Measurements from ENCODE around the gene IFFO2. TPM values are rescaled to one million over a fixed set of nuclear protein-coding genes. Genes with fewer than 3 reads are reported as not detected.

Gene IFFO2
- total and polyA plus RNA-seq, 4 donors = 3.9 to 34.7 (median 13.5) TPM

DNA sequence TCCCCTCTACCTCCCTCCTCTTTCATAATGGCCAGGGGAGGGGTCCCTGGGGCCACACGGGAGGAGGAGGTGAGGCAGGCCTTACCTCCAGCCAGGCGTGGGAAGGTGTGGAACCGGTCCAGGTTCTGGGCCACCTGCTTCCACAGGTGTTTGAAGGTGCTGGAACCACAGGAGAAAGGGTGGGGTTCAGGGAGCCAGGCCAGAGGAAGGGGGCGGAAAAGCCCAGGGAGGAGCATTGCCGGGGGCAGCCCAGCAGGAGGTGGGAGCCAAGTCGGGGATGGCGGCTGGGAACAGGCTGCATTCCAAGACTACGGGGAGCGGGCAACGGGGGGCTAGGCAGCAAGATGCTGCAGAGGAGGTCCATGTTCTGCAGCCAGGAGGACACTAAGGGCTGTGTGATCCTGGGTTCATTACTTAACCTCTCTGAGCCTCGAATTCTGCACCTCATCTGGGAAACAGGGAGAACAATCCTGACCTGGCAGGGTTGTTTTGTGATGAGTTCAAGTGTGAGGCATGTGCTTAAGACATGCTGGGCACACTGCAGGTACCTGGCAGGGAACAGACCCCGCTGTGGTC is 77.2 kb downstream of the IFFO2 start:
- Histone ChIP-seq H3K27ac (ENCODE audit: low read depth in 1 of 2, low read length in 2 of 2) (no peak overlapping the region), H3K9me3 (ENCODE audit: control insufficient read depth, low read length) (no peaks in the 10 kb centered on the region), H3K4me1 (ENCODE audit: control insufficient read depth in 1 of 2, insufficient read depth in 2 of 2, low read length in 2 of 2) (no peaks in the 10 kb centered on the region), H3K36me3 (ENCODE audit: control insufficient read depth in 1 of 2, insufficient read depth in 2 of 2, low read length in 1 of 2) (no peaks in the 10 kb centered on the region), H3K27me3 (ENCODE audit: control insufficient read depth in 1 of 2, insufficient read depth in 2 of 2, low read length in 1 of 2) (no peaks in the 10 kb centered on the region), H3K4me3 (ENCODE audit: low read length in 2 of 2) (no peak overlapping the region)
- WGBS, 2 donors = 87 to 89% methylated on average over 12 of the region's 12 CpGs
- ATAC-seq (ENCODE audit: low FRiP score) = no peak
- no peak for DNase-seq
- intact Hi-C loops (cut with DNase I) = loop anchor here in 1 of 2 donors (5.0 kb wide), 1 partner anchor 282 kb away; no protein-coding TSS in a partner anchor

GRCh38 chr1:18878538-18879214 is 77.8 kb downstream of the IFFO2 start:
- no peaks in the 10 kb centered on the region for H3K9me3 ChIP-seq (ENCODE audit: control insufficient read depth, low read length)
- H3K27me3 ChIP-seq (ENCODE audit: control insufficient read depth in 1 of 2, insufficient read depth in 2 of 2, low read length in 1 of 2) = no peaks in the 10 kb centered on the region
- H3K36me3 ChIP-seq (ENCODE audit: control insufficient read depth in 1 of 2, insufficient read depth in 2 of 2, low read length in 1 of 2) = no peaks in the 10 kb centered on the region
- no peaks in the 10 kb centered on the region for H3K4me1 ChIP-seq (ENCODE audit: control insufficient read depth in 1 of 2, insufficient read depth in 2 of 2, low read length in 2 of 2)
- DNase-seq = no peak
- intact Hi-C loops (cut with DNase I) = loop anchor here in 1 of 2 donors (5.0 kb wide), 1 partner anchor 281 kb away; no protein-coding TSS in a partner anchor
- no peak for ATAC-seq (ENCODE audit: low FRiP score)
- H3K27ac ChIP-seq (ENCODE audit: low read depth in 1 of 2, low read length in 2 of 2) = no peak overlapping the region
- WGBS, 2 donors = 79 to 85% methylated on average over 12 of the region's 12 CpGs
- H3K4me3 ChIP-seq (ENCODE audit: low read length in 2 of 2) = no peak overlapping the region

DNA sequence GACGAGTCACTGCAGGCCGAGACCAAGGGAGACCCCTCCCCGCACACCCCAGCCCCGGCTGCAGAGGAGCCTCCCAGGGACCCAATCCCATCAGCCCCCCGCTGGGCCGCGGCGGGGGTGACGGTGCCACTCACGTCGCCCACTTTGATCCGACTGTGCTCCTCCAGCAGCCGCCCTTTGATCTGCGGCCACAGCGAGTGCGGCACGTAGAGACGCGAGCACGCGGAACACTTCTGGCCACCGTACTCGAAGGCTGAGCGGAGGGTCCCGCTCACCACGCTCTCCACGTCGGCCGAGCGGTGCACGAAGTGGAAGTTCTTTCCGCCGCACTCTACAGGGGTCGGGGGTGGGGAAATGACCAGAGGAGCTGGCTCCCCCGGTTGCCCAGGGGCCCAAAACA is 79.2 kb downstream of the IFFO2 start:
- WGBS, 2 donors = 93 to 94% methylated on average over 35 of the region's 35 CpGs
- intact Hi-C loops (cut with DNase I) = loop anchor here in 1 of 2 donors (5.0 kb wide), 1 partner anchor 280 kb away; no protein-coding TSS in a partner anchor

DNA sequence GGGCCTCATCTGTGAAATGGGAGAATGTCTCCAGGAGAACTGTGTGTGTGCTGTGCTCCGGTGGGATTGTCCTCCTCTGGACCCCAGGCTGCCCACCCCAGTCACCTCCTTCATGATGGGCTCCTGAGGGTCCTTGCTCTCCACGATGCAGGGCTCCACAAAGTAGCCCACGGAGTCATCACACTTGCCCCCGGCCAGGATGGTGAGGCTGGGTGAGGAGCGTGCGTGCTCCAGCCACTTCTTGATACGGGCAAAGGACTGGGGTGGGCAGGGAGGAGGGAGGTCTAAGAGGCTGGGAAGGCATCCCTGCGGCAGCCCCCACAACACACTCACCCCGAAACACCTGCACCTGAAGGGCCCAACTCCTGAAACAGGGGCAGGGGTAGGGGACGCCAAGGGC is 80.3 kb downstream of the IFFO2 start:
- Histone ChIP-seq H3K27me3 (ENCODE audit: control insufficient read depth in 1 of 2, insufficient read depth in 2 of 2, low read length in 1 of 2) (no peaks in the 10 kb centered on the region), H3K4me1 (ENCODE audit: control insufficient read depth in 1 of 2, insufficient read depth in 2 of 2, low read length in 2 of 2) (no peaks in the 10 kb centered on the region), H3K4me3 (ENCODE audit: low read length in 2 of 2) (no peak overlapping the region), H3K9me3 (ENCODE audit: control insufficient read depth, low read length) (no peaks in the 10 kb centered on the region), H3K27ac (ENCODE audit: low read depth in 1 of 2, low read length in 2 of 2) (no peak overlapping the region), H3K36me3 (ENCODE audit: control insufficient read depth in 1 of 2, insufficient read depth in 2 of 2, low read length in 1 of 2) (no peaks in the 10 kb centered on the region)
- DNase-seq (no peak), ATAC-seq (ENCODE audit: low FRiP score) (no peak)
- 91% methylated on average over 10 of the region's 10 CpGs for WGBS, 2 donors
- intact Hi-C loops (cut with DNase I) = loop anchor here in 1 of 2 donors (5.0 kb wide), 1 partner anchor 279 kb away; no protein-coding TSS in a partner anchor

More for the DNA sequence above, 79.2 kb downstream of the IFFO2 start:
- Histone ChIP-seq H3K4me1 (ENCODE audit: control insufficient read depth in 1 of 2, insufficient read depth in 2 of 2, low read length in 2 of 2) (no peaks in the 10 kb centered on the region), H3K36me3 (ENCODE audit: control insufficient read depth in 1 of 2, insufficient read depth in 2 of 2, low read length in 1 of 2) (no peaks in the 10 kb centered on the region), H3K27ac (ENCODE audit: low read depth in 1 of 2, low read length in 2 of 2) (no peak overlapping the region), H3K4me3 (ENCODE audit: low read length in 2 of 2) (no peak overlapping the region), H3K9me3 (ENCODE audit: control insufficient read depth, low read length) (no peaks in the 10 kb centered on the region), H3K27me3 (ENCODE audit: control insufficient read depth in 1 of 2, insufficient read depth in 2 of 2, low read length in 1 of 2) (no peaks in the 10 kb centered on the region)
- ATAC-seq (ENCODE audit: low FRiP score) = no peak
- no peak for DNase-seq

DNA sequence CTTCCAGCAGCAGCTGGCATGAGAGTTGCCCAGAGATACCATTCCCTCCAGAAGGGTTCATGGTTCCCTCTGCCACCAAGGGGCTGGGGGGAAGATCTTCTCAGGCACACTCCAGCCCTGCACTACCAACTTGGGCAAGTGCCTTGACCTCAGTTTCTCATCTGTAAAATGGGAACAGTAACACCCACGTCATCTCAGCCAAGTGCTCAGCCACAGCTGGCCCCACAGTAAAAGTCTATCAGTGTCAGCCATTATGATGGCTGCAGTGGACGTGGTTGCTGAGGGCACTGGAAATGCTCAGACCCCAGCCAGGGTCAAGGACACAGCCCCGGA is 80.7 kb downstream of the IFFO2 start:
- no peak overlapping the region for H3K27ac ChIP-seq (ENCODE audit: low read depth in 1 of 2, low read length in 2 of 2)
- ATAC-seq (ENCODE audit: low FRiP score) (no peak), DNase-seq (no peak)
- 87 to 90% methylated on average over 3 of the region's 3 CpGs for WGBS, 2 donors
- intact Hi-C loops (cut with DNase I) = loop anchor here in 1 of 2 donors (5.0 kb wide), 1 partner anchor 278 kb away; no protein-coding TSS in a partner anchor
- H3K36me3 ChIP-seq (ENCODE audit: control insufficient read depth in 1 of 2, insufficient read depth in 2 of 2, low read length in 1 of 2) = no peaks in the 10 kb centered on the region
- H3K4me3 ChIP-seq (ENCODE audit: low read length in 2 of 2) = no peak overlapping the region
- no peaks in the 10 kb centered on the region for H3K27me3 ChIP-seq (ENCODE audit: control insufficient read depth in 1 of 2, insufficient read depth in 2 of 2, low read length in 1 of 2)
- H3K4me1 ChIP-seq (ENCODE audit: control insufficient read depth in 1 of 2, insufficient read depth in 2 of 2, low read length in 2 of 2) = no peaks in the 10 kb centered on the region
- no peaks in the 10 kb centered on the region for H3K9me3 ChIP-seq (ENCODE audit: control insufficient read depth, low read length)

DNA sequence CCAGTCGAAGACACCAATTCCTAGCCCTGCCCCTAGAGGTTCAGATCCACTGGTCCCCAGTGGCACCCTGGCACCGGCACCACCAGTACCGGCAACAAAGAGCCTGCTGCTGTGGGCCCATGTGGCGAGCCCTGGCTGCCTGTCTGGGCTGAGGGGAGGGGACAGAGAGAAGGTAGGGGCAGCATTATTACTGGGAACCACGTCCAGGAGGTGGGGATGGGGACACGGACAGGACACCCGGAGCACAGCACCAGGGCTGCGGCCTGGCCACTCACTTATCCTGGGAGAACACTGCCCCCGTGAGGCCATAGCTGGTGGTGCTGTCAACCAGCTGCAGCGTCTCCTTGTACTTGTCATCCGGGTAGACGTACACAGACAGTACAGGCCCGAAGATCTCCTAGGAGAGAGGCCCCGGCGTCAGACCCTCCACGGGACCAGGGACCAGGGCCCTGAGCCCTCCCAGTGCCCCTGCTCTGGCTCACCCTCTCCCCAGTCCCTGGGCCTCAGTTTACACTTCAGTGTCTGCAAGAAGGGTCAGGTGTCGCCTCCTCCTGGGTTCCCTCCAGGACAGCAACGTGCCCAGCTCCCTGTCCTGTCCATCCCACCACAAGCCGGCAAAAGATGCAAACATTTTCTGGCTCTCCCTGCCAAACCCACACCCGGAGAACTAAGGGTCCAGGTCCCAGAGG is 81.2 kb downstream of the IFFO2 start:
- no peak overlapping the region for H3K4me3 ChIP-seq (ENCODE audit: low read length in 2 of 2)
- 36 to 38% methylated on average over 20 of the region's 20 CpGs for WGBS, 2 donors
- H3K4me1 ChIP-seq (ENCODE audit: control insufficient read depth in 1 of 2, insufficient read depth in 2 of 2, low read length in 2 of 2) = no peaks in the 10 kb centered on the region
- peak; percentile 76 for ATAC-seq (ENCODE audit: low FRiP score)
- no peaks in the 10 kb centered on the region for H3K27me3 ChIP-seq (ENCODE audit: control insufficient read depth in 1 of 2, insufficient read depth in 2 of 2, low read length in 1 of 2)
- no peak overlapping the region for H3K27ac ChIP-seq (ENCODE audit: low read depth in 1 of 2, low read length in 2 of 2)
- peak; percentile 86 to 93 for DNase-seq
- H3K36me3 ChIP-seq (ENCODE audit: control insufficient read depth in 1 of 2, insufficient read depth in 2 of 2, low read length in 1 of 2) = no peaks in the 10 kb centered on the region
- intact Hi-C loops (cut with DNase I) = loop anchor here in 1 of 2 donors (5.0 kb wide), 1 partner anchor 278 kb away; no protein-coding TSS in a partner anchor
- no peaks in the 10 kb centered on the region for H3K9me3 ChIP-seq (ENCODE audit: control insufficient read depth, low read length)

GRCh38 chr1:18874600-18874999 is 81.9 kb downstream of the IFFO2 start:
- no peak for ATAC-seq (ENCODE audit: low FRiP score)
- Histone ChIP-seq H3K27ac (ENCODE audit: low read depth in 1 of 2, low read length in 2 of 2) (no peak overlapping the region), H3K27me3 (ENCODE audit: control insufficient read depth in 1 of 2, insufficient read depth in 2 of 2, low read length in 1 of 2) (no peaks in the 10 kb centered on the region), H3K36me3 (ENCODE audit: control insufficient read depth in 1 of 2, insufficient read depth in 2 of 2, low read length in 1 of 2) (no peaks in the 10 kb centered on the region), H3K4me1 (ENCODE audit: control insufficient read depth in 1 of 2, insufficient read depth in 2 of 2, low read length in 2 of 2) (no peaks in the 10 kb centered on the region), H3K9me3 (ENCODE audit: control insufficient read depth, low read length) (no peaks in the 10 kb centered on the region), H3K4me3 (ENCODE audit: low read length in 2 of 2) (no peak overlapping the region)
- WGBS, 2 donors = 64 to 65% methylated on average over 8 of the region's 8 CpGs
- DNase-seq = no peak
- intact Hi-C loops (cut with DNase I) = loop anchor here in 1 of 2 donors (5.0 kb wide), 1 partner anchor 272 kb away; no protein-coding TSS in a partner anchor

- no peaks in the 10 kb centered on the region for H3K9me3 ChIP-seq (ENCODE audit: control insufficient read depth, low read length)
- intact Hi-C loops (cut with DNase I) = loop anchor here in 1 of 2 donors (5.0 kb wide), 1 partner anchor 272 kb away; no protein-coding TSS in a partner anchor
- WGBS, 2 donors = 76 to 92% methylated on average over 6 of the region's 6 CpGs
Measured at GRCh38 chr1:18874036-18874435, 82.4 kb downstream of the IFFO2 start.

More at GRCh38 chr1:18874036-18874435, 82.4 kb downstream of the IFFO2 start:
- H3K27me3 ChIP-seq (ENCODE audit: control insufficient read depth in 1 of 2, insufficient read depth in 2 of 2, low read length in 1 of 2) = no peaks in the 10 kb centered on the region
- no peaks in the 10 kb centered on the region for H3K4me1 ChIP-seq (ENCODE audit: control insufficient read depth in 1 of 2, insufficient read depth in 2 of 2, low read length in 2 of 2)
- H3K4me3 ChIP-seq (ENCODE audit: low read length in 2 of 2) = no peak overlapping the region
- H3K27ac ChIP-seq (ENCODE audit: low read depth in 1 of 2, low read length in 2 of 2) = no peak overlapping the region
- no peak for DNase-seq
- no peaks in the 10 kb centered on the region for H3K36me3 ChIP-seq (ENCODE audit: control insufficient read depth in 1 of 2, insufficient read depth in 2 of 2, low read length in 1 of 2)
- ATAC-seq (ENCODE audit: low FRiP score) = no peak
